ENCODE results near the gene LENEP. TPM values are rescaled to one million over a fixed set of nuclear protein-coding genes. Genes with fewer than 3 reads are reported as not detected.

The LENEP gene
- total RNA-seq, 4 donors from 2014 or later = not detected

GRCh38 chr1:155005076-155006011, 12.0 kb downstream of the LENEP start:
- DNase-seq (ENCODE audit: low spot score) = no peak
- peak; percentile 7 for ATAC-seq (ENCODE audit: low FRiP score)
- TF ChIP-seq CTCF (IDR thresholded peaks at IDR 0.05) = no peak

GRCh38 chr1:155006601-155007101, 13.3 kb downstream of the LENEP start:
- ATAC-seq (ENCODE audit: low FRiP score) = no peak
- no peak for DNase-seq (ENCODE audit: low spot score)
- TF ChIP-seq CTCF (IDR thresholded peaks at IDR 0.05) = no peak

GRCh38 chr1:155007251-155007828, 14.0 kb downstream of the LENEP start:
- no peak for DNase-seq (ENCODE audit: low spot score)
- ATAC-seq (ENCODE audit: low FRiP score) = no peak
- TF ChIP-seq CTCF (IDR thresholded peaks at IDR 0.05) = no peak

- ATAC-seq (ENCODE audit: low FRiP score) = no peak
- TF ChIP-seq CTCF (IDR thresholded peaks at IDR 0.05) = no peak
- no peak for DNase-seq (ENCODE audit: low spot score)
Observed at GRCh38 chr1:155008015-155008941, 14.9 kb downstream of the LENEP start.

GRCh38 chr1:155009221-155009711, 15.9 kb downstream of the LENEP start:
- DNase-seq (ENCODE audit: low spot score) = no peak
- no peak for TF ChIP-seq CTCF (IDR thresholded peaks at IDR 0.05)
- ATAC-seq (ENCODE audit: low FRiP score) = no peak

- no peak for TF ChIP-seq CTCF (IDR thresholded peaks at IDR 0.05)
- DNase-seq (ENCODE audit: low spot score) (no peak), ATAC-seq (ENCODE audit: low FRiP score) (no peak)
Observed at GRCh38 chr1:155009742-155010141, 16.4 kb downstream of the LENEP start.
